Panc1 (cell line): Measurements from ENCODE around the gene INPP5A. TPM values are rescaled to one million over a fixed set of nuclear protein-coding genes. Genes with fewer than 3 reads are reported as not detected.

Experiments
- ATAC-seq: fragments of 200-7000 bp; cut with Tn5 transposase; 2 replicates; pipeline ENCODE4 v1.9.1; 2020; ENCODE audit warnings: mild to moderate bottlenecking, moderate library complexity
- BruUV-seq: library from RNA; stranded (reverse); fragments of 400-500 nt; replicated peaks from 2 replicates; lab custom pipeline; 2021; lab: Mats Ljungman, UMichigan
- CTCF ChIA-PET: fragments of 300-600 bp; sonication (Branson Sonifier 250); formaldehyde crosslinking; loops from one replicate; lab custom pipeline; 2022; ENCODE audit warnings: antibody characterized with exemption; lab: Charles Lee
- POLR2A ChIA-PET: fragments of 300-600 bp; sonication (Branson Sonifier 250); formaldehyde crosslinking; loops from one replicate; lab custom pipeline; 2022; ENCODE audit warnings: antibody characterized with exemption; lab: Charles Lee
- DNase-seq: peaks from one replicate; pipeline ENCODE4 v3.0.0-alpha.2; 2010; ENCODE audit warnings: low read depth, low spot score
- H3K27ac ChIP-seq: 2 replicates; pipeline ENCODE4 v1.5.1; 2011; ENCODE audit warnings: mild to moderate bottlenecking, low read length, inconsistent platforms
- H3K27me3 ChIP-seq: fragments of 200-500 bp; sonication (Bioruptor generic); 2 replicates; pipeline ENCODE4 v1.6.0; 2014; ENCODE audit warnings: low read length, inconsistent platforms; ENCODE audit not compliant: control insufficient read depth, insufficient read depth
- H3K36me3 ChIP-seq: fragments of 200-500 bp; sonication (Bioruptor generic); 2 replicates; pipeline ENCODE4 v1.5.1; 2014; ENCODE audit warnings: inconsistent platforms, mild to moderate bottlenecking, low read length, moderate library complexity; ENCODE audit not compliant: control insufficient read depth, insufficient read depth
- H3K4me1 ChIP-seq: 2 replicates; pipeline ENCODE4 v1.5.1; 2011; ENCODE audit warnings: inconsistent platforms, mild to moderate bottlenecking, low read length, moderate library complexity; ENCODE audit not compliant: control insufficient read depth, insufficient read depth
- H3K4me3 ChIP-seq, 2 experiments: 2 replicates each; pipeline ENCODE4 v1.5.1; 2011 to 2012; ENCODE audit warnings: low read depth in 2 of 2, low read length in 2 of 2, mild to moderate bottlenecking in 2 of 2, inconsistent platforms in 1 of 2, moderate library complexity in 1 of 2
- H3K9me3 ChIP-seq: fragments of 200-500 bp; sonication (Bioruptor generic); 2 replicates; pipeline ENCODE4 v1.5.1; 2014; ENCODE audit warnings: low read depth, mild to moderate bottlenecking, inconsistent platforms, low read length, moderate library complexity; ENCODE audit not compliant: control insufficient read depth, insufficient read depth
- CTCF ChIP-seq: fragments of 450-650 bp; IDR thresholded peaks from 2 replicates; pipeline ENCODE4 v1.5.1; 2017; ENCODE audit warnings: mild to moderate bottlenecking
- POLR2AphosphoS5 ChIP-seq: IDR thresholded peaks from 2 replicates; pipeline ENCODE4 v1.6.1; 2012; ENCODE audit warnings: mild to moderate bottlenecking, low read depth, low read length, moderate library complexity
- SIN3A ChIP-seq: IDR thresholded peaks from 2 replicates; pipeline ENCODE4 v1.6.1; 2012; ENCODE audit warnings: low read depth, mild to moderate bottlenecking, low read length, moderate library complexity, borderline replicate concordance; ENCODE audit not compliant: insufficient read depth
- TCF7L2 ChIP-seq: IDR thresholded peaks from 2 replicates; pipeline ENCODE4 v1.6.1; 2011; ENCODE audit warnings: mild to moderate bottlenecking, low read depth, low read length, inconsistent platforms
- in situ Hi-C: cut with HindIII; loops from 2 replicates; pipeline ENCODE4 v1.10.0; 2016; ENCODE audit warnings: low sequenced_read_pairs, low pct_unique_long_range_greater_than_20kb
- intact Hi-C: fragments of 100-400 bp; cut with micrococcal nuclease; formaldehyde crosslinking; loops from one replicate; pipeline ENCODE4 v1.10.0; 2022; ENCODE audit not compliant: unreplicated experiment
- total RNA-seq: library from RNA; stranded (reverse); gene quantifications from one replicate; pipeline ENCODE4 v1.2.1, GENCODE V29; 2021; ENCODE audit not compliant: unreplicated experiment
- TF ChIP-seq, protein P1 (sequence below), 2 experiments: IDR thresholded peaks; 2 replicates each; pipeline ENCODE4 v1.6.1; 2011 to 2012; ENCODE audit warnings: low read depth in 2 of 2, control low read depth in 1 of 2, low read length in 1 of 2, mild to moderate bottlenecking in 1 of 2, moderate library complexity in 1 of 2; ENCODE audit not compliant: insufficient read depth in 1 of 2

The INPP5A gene
- total RNA-seq, 1 experiment from 2014 or later, result 60.0 TPM

- no peaks in the 10 kb centered on the region for H3K27me3 ChIP-seq
- in situ Hi-C loops, result no loop called here
- no TSS peak for BruUV-seq
- intact Hi-C loops, result no loop called here
- H3K36me3 ChIP-seq, result no peaks in the 10 kb centered on the region; the same call in 1 of the 2 replicates
- CTCF ChIA-PET, result no interaction called here
- H3K9me3 ChIP-seq, result peaks cover 13% of the 10 kb centered on the region
- DNase-seq, result no peak
- H3K4me3 ChIP-seq, result no peak overlapping the region
- TF ChIP-seq SIN3A (no peak), CTCF (no peak), POLR2AphosphoS5 (no peak), TCF7L2 (no peak)
- TF ChIP-seq, protein P1, sequence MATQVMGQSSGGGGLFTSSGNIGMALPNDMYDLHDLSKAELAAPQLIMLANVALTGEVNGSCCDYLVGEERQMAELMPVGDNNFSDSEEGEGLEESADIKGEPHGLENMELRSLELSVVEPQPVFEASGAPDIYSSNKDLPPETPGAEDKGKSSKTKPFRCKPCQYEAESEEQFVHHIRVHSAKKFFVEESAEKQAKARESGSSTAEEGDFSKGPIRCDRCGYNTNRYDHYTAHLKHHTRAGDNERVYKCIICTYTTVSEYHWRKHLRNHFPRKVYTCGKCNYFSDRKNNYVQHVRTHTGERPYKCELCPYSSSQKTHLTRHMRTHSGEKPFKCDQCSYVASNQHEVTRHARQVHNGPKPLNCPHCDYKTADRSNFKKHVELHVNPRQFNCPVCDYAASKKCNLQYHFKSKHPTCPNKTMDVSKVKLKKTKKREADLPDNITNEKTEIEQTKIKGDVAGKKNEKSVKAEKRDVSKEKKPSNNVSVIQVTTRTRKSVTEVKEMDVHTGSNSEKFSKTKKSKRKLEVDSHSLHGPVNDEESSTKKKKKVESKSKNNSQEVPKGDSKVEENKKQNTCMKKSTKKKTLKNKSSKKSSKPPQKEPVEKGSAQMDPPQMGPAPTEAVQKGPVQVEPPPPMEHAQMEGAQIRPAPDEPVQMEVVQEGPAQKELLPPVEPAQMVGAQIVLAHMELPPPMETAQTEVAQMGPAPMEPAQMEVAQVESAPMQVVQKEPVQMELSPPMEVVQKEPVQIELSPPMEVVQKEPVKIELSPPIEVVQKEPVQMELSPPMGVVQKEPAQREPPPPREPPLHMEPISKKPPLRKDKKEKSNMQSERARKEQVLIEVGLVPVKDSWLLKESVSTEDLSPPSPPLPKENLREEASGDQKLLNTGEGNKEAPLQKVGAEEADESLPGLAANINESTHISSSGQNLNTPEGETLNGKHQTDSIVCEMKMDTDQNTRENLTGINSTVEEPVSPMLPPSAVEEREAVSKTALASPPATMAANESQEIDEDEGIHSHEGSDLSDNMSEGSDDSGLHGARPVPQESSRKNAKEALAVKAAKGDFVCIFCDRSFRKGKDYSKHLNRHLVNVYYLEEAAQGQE (IDR thresholded peaks at IDR 0.05; ENCODE audit: insufficient read depth in 1 of 2, low read depth in 2 of 2, low read length in 1 of 2), result no peak
- POLR2A ChIA-PET, result interaction anchor here (0.6 kb wide), 1 partner anchor 40 kb away, joined by 4 read pairs; no protein-coding TSS in a partner anchor
- no peak for ATAC-seq
- H3K4me1 ChIP-seq, result no peaks in the 10 kb centered on the region
- H3K27ac ChIP-seq, result no peak overlapping the region
These were observed 171.3 kb downstream of the INPP5A start for GRCh38 chr10:132708936-132709335.

DNA sequence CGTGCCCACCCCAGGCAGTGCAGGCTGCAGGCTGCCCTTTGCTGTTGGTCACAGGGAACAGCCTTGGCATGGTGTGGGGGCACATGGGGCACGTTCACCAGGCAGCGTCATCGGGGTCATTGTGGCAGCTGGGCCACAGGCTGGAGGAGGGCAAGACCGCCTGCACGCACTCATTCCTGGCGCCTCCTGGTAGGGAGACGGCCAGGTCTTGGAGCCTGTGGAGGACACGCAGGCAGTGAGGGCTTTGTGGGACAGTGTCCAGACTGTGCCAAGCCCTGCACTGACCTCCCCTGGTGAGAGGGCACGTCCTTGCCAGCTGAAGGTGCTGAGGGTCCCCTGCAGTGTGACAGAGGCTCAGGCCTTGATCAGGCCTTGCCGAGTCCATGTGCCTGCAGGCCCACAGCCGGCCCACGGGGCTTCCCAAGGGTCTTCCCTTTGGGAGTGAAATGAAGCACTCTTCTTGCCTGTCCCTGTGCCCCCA, 171.9 kb downstream of the INPP5A start:
- Histone ChIP-seq H3K27ac (no peak overlapping the region), H3K36me3 (no peaks in the 10 kb centered on the region; the same call in 1 of the 2 replicates), H3K4me3 (no peak overlapping the region), H3K27me3 (no peaks in the 10 kb centered on the region), H3K9me3 (peaks cover 13% of the 10 kb centered on the region), H3K4me1 (no peaks in the 10 kb centered on the region)
- ChIA-PET CTCF (no interaction called here), POLR2A (interaction anchor here (0.6 kb wide), 1 partner anchor 40 kb away, joined by 4 read pairs; no protein-coding TSS in a partner anchor)
- no peak for DNase-seq
- ATAC-seq, result no peak; the same call in 1 of the 2 replicates
- BruUV-seq, result no TSS peak
- in situ Hi-C loops, result no loop called here
- intact Hi-C loops, result no loop called here
- TF ChIP-seq SIN3A (no peak), CTCF (no peak), TCF7L2 (no peak), POLR2AphosphoS5 (no peak)
- TF ChIP-seq, protein P1 (IDR thresholded peaks at IDR 0.05; ENCODE audit: insufficient read depth in 1 of 2, low read depth in 2 of 2, low read length in 1 of 2), result no peak
